Fibroblast of lung (primary cell): ENCODE data around the gene DNMT3B.

Source experiments
- CTCF ChIP-seq, 2 donors: IDR thresholded peaks in 1 of 2; conservative IDR thresholded peaks in 1 of 2; 1 replicate in 1 of 2; 2 replicates in 1 of 2; pipeline ENCODE4 v1.5.1; 2011 to 2012; ENCODE audit warnings: low read length in 2 of 2, control low read depth in 1 of 2, inconsistent platforms in 1 of 2, low read depth in 1 of 2, mild to moderate bottlenecking in 1 of 2
- EZH2 ChIP-seq: IDR thresholded peaks from 2 replicates; pipeline ENCODE4 v1.5.1; 2012; ENCODE audit warnings: low read length, control low read depth, mild to moderate bottlenecking; ENCODE audit errors: missing control alignments

GRCh38 chr20:32777177-32777956, 15.2 kb downstream of the DNMT3B start:
- TF ChIP-seq CTCF (conservative IDR thresholded peaks at IDR 0.05 in 1 of 2, IDR thresholded peaks at IDR 0.05 in 1 of 2; ENCODE audit: low read depth in 1 of 2, low read length in 2 of 2): no peak
- no peak for TF ChIP-seq EZH2
